ENCODE measurements around the gene NHEJ1. TPM values are rescaled to one million over a fixed set of nuclear protein-coding genes. Genes with fewer than 3 reads are reported as not detected.

Gene NHEJ1
- total and polyA plus RNA-seq, 2 of the 13 experiments (the other 11 are each of a cell fraction or from before 2014, with no cell fraction given) = 30.0 to 30.7 TPM

DNA sequence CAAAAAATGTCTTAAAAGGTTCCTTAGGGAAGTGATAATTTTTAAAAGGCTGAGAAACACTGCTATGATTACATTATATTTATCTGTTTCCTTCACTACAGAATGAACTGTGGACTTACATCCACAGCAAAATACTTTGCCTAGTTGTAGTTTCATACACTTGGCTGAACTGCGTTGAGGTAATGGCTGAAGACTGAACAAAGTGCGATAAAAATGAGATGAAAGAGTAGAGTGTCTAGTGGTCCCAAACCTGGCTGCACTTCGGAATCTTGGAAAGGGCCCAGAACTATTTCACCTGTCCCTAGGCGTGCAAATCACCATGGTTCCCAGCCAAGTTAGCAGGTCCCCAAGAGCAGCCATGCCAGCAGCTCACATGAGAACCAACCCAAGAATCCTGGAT is 81.7 kb downstream of the NHEJ1 start (continued):
- TF ChIP-seq AHR (CRISPR knock-in tag; IDR thresholded peaks at IDR 0.05) (no peak), NR3C1 (CRISPR knock-in tag; IDR thresholded peaks at IDR 0.05) (no peak)

- WGBS (ENCODE audit: low lambda C conversion rate) = 98% methylated on average over 3 of the region's 3 CpGs
- H3K4me3 ChIP-seq (replicated peaks in 1 of 3; ENCODE audit: insufficient read depth in 1 of 3, low read depth in 2 of 3, low read length in 3 of 3) = no peak overlapping the region
- H3K4me1 ChIP-seq (ENCODE audit: insufficient read depth, low read length) = peaks cover 56% of the 10 kb centered on the region
- no peaks in the 10 kb centered on the region for H3K79me2 ChIP-seq (ENCODE audit: insufficient read depth, low read length)
- no peak for ATAC-seq
- FAIRE-seq = no peak
- no peak overlapping the region for H3K4me2 ChIP-seq (ENCODE audit: low read depth, low read length)
- no peak overlapping the region for H3K9ac ChIP-seq (ENCODE audit: insufficient read depth, low read depth, low read length)
- H3K27me3 ChIP-seq (ENCODE audit: control insufficient read depth in 1 of 2, insufficient read depth in 2 of 2, low read length in 2 of 2) = no peaks in the 10 kb centered on the region
- H2AFZ ChIP-seq (ENCODE audit: low read length) = no peak overlapping the region
- ChIA-PET CTCF (ENCODE audit: low intra/inter-chr PET ratio, low total read pairs) (no interaction called here), POLR2A (no interaction called here)
- intact Hi-C loops (cut with micrococcal nuclease; ENCODE audit: unreplicated experiment) (no loop called here), in situ Hi-C loops (cut with HindIII; ENCODE audit: extremely low pct_ligation_motif_present, low pct_unique_long_range_greater_than_20kb) (no loop called here)
- DNase-seq (ENCODE audit: low spot score) = no peak
- no peak overlapping the region for H3K27ac ChIP-seq (ENCODE audit: extremely low read length, insufficient read depth, low read length)
- no peaks in the 10 kb centered on the region; the same call in 1 of the 2 replicates for H4K20me1 ChIP-seq (ENCODE audit: insufficient read depth, low read length)
- H3K36me3 ChIP-seq (replicated peaks in 1 of 2; ENCODE audit: control insufficient read depth in 1 of 2, insufficient read depth in 2 of 2, low read length in 2 of 2) = peaks cover 15 to 23% of the 10 kb centered on the region in 2 experiments
- BruUV-seq (replicated peaks) = no TSS peak
- TF ChIP-seq TSC22D2 (CRISPR knock-in tag; IDR thresholded peaks at IDR 0.05; ENCODE audit: borderline replicate concordance) (no peak), REXO4 (CRISPR knock-in tag; IDR thresholded peaks at IDR 0.05; ENCODE audit: borderline replicate concordance) (no peak), STAG1 (CRISPR knock-in tag; IDR thresholded peaks at IDR 0.05) (peak; percentile 42), FOXC1 (CRISPR knock-in tag; IDR thresholded peaks at IDR 0.05; ENCODE audit: borderline replicate concordance) (no peak), ZNF557 (CRISPR knock-in tag; IDR thresholded peaks at IDR 0.05) (no peak)
- H3K9me3 ChIP-seq (ENCODE audit: low read length) = no peaks in the 10 kb centered on the region
Measured at GRCh38 chr2:219078126-219078525, 82.5 kb downstream of the NHEJ1 start.

DNA sequence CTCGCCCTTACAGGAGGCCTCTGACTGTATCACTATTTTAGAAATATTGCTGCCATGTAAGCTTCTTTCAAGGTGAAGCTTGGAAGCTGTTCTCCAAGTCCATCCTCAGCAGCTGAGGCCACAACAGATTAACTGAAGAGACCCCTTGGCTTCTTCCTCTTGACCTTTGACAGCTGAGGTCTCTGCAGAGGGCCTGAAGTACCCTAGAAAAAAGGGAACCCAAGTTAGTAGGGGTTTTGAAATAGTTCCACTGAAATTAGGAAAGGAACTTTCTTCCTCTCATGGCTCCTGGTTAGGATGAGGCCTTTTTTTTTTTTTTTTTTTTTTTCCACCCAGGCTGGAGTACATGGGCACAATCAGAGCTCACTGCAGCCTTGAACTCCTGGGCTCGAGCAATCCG is 84.4 kb downstream of the NHEJ1 start:
- no TSS peak for BruUV-seq (replicated peaks)
- ChIA-PET CTCF (ENCODE audit: low intra/inter-chr PET ratio, low total read pairs) (no interaction called here), POLR2A (no interaction called here)
- Histone ChIP-seq H3K27ac (ENCODE audit: extremely low read length, insufficient read depth, low read length) (no peak overlapping the region), H3K4me1 (ENCODE audit: insufficient read depth, low read length) (peaks cover 58% of the 10 kb centered on the region), H2AFZ (ENCODE audit: low read length) (no peak overlapping the region), H3K79me2 (ENCODE audit: insufficient read depth, low read length) (no peaks in the 10 kb centered on the region), H3K4me2 (ENCODE audit: low read depth, low read length) (no peak overlapping the region), H4K20me1 (ENCODE audit: insufficient read depth, low read length) (no peaks in the 10 kb centered on the region; the same call in 1 of the 2 replicates), H3K36me3 (replicated peaks in 1 of 2; ENCODE audit: control insufficient read depth in 1 of 2, insufficient read depth in 2 of 2, low read length in 2 of 2) (peaks cover 15 to 23% of the 10 kb centered on the region in 2 experiments), H3K9me3 (ENCODE audit: low read length) (no peaks in the 10 kb centered on the region), H3K27me3 (ENCODE audit: control insufficient read depth in 1 of 2, insufficient read depth in 2 of 2, low read length in 2 of 2) (no peaks in the 10 kb centered on the region), H3K4me3 (replicated peaks in 1 of 3; ENCODE audit: insufficient read depth in 1 of 3, low read depth in 2 of 3, low read length in 3 of 3) (no peak overlapping the region), H3K9ac (ENCODE audit: insufficient read depth, low read depth, low read length) (no peak overlapping the region)
- intact Hi-C loops (cut with micrococcal nuclease; ENCODE audit: unreplicated experiment) = no loop called here
- FAIRE-seq (no peak), ATAC-seq (no peak), DNase-seq (ENCODE audit: low spot score) (no peak)
- TF ChIP-seq FOXM1 (CRISPR knock-in tag; IDR thresholded peaks at IDR 0.05) (no peak), EHMT2 (IDR thresholded peaks at IDR 0.05; ENCODE audit: borderline replicate concordance, low read depth, low read length) (no peak), HDAC1 (CRISPR knock-in tag; IDR thresholded peaks at IDR 0.05) (no peak), ZNF776 (CRISPR knock-in tag; IDR thresholded peaks at IDR 0.05) (no peak), ZNF781 (CRISPR knock-in tag; IDR thresholded peaks at IDR 0.05; ENCODE audit: borderline replicate concordance, not compliant biosample characterization) (no peak), ZNF451 (CRISPR knock-in tag; IDR thresholded peaks at IDR 0.05) (no peak)
- TF ChIP-seq, protein P1, sequence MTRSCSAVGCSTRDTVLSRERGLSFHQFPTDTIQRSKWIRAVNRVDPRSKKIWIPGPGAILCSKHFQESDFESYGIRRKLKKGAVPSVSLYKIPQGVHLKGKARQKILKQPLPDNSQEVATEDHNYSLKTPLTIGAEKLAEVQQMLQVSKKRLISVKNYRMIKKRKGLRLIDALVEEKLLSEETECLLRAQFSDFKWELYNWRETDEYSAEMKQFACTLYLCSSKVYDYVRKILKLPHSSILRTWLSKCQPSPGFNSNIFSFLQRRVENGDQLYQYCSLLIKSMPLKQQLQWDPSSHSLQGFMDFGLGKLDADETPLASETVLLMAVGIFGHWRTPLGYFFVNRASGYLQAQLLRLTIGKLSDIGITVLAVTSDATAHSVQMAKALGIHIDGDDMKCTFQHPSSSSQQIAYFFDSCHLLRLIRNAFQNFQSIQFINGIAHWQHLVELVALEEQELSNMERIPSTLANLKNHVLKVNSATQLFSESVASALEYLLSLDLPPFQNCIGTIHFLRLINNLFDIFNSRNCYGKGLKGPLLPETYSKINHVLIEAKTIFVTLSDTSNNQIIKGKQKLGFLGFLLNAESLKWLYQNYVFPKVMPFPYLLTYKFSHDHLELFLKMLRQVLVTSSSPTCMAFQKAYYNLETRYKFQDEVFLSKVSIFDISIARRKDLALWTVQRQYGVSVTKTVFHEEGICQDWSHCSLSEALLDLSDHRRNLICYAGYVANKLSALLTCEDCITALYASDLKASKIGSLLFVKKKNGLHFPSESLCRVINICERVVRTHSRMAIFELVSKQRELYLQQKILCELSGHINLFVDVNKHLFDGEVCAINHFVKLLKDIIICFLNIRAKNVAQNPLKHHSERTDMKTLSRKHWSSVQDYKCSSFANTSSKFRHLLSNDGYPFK (CRISPR knock-in tag; IDR thresholded peaks at IDR 0.05; ENCODE audit: borderline replicate concordance) = no peak
- 96% methylated on average over 3 of the region's 3 CpGs for WGBS (ENCODE audit: low lambda C conversion rate)
- in situ Hi-C loops (cut with HindIII; ENCODE audit: extremely low pct_ligation_motif_present, low pct_unique_long_range_greater_than_20kb) = no loop called here

Measured in HepG2 (cell line).